Common myeloid progenitor, CD34-positive (primary cell): ENCODE results near the gene OTUD5.

Experiments used
- CTCF ChIA-PET: fragments of 350-600 bp; sonication (Branson Sonifier 250); formaldehyde crosslinking; loops from one replicate; lab custom pipeline; 2021; ENCODE audit warnings: antibody characterized with exemption; lab: Charles Lee
- POLR2A ChIA-PET: fragments of 350-600 bp; sonication (Branson Sonifier 250); formaldehyde crosslinking; loops from one replicate; lab custom pipeline; 2021; ENCODE audit warnings: antibody characterized with exemption; lab: Charles Lee
- DNase-seq, 3 donors: peaks; one replicate each; pipeline versions ENCODE4 v3.0.0 to v3.0.0-alpha.2; 2013
- H3K27ac ChIP-seq, 2 experiments: 1 replicate in 1 of 2; 2 replicates in 1 of 2; pipeline ENCODE4 v1.7.0; 2013; ENCODE audit warnings: inconsistent platforms in 2 of 2, low read length in 2 of 2, mild to moderate bottlenecking in 2 of 2, low read depth in 1 of 2, moderate library complexity in 1 of 2; ENCODE audit not compliant: severe bottlenecking in 2 of 2, insufficient read depth in 1 of 2, poor library complexity in 1 of 2
- H3K27me3 ChIP-seq, 5 experiments: replicated peaks in 2 of 5; 1 replicate in 3 of 5; 2 replicates in 2 of 5; pipeline versions ENCODE4 v1.6.1 to v1.7.0; 2013; ENCODE audit warnings: low read length in 4 of 5, mild to moderate bottlenecking in 2 of 5, moderate library complexity in 2 of 5, inconsistent platforms in 1 of 5; ENCODE audit not compliant: insufficient read depth in 5 of 5, control insufficient read depth in 4 of 5
- H3K36me3 ChIP-seq, 4 experiments: 1 replicate in 2 of 4; 2 replicates in 2 of 4; pipeline versions ENCODE4 v1.6.1 to v1.7.0; 2013; ENCODE audit warnings: low read length in 3 of 4, control low read depth in 1 of 4, mild to moderate bottlenecking in 1 of 4; ENCODE audit not compliant: control insufficient read depth in 4 of 4, insufficient read depth in 4 of 4
- H3K4me1 ChIP-seq, 4 experiments: 1 replicate in 3 of 4; 2 replicates in 1 of 4; pipeline versions ENCODE4 v1.6.1 to v1.7.1; 2013; ENCODE audit warnings: low read length in 3 of 4, mild to moderate bottlenecking in 3 of 4, control low read depth in 1 of 4, inconsistent platforms in 1 of 4, moderate library complexity in 1 of 4; ENCODE audit not compliant: control insufficient read depth in 4 of 4, insufficient read depth in 4 of 4; ENCODE audit errors: control extremely low read depth in 1 of 4
- H3K4me3 ChIP-seq, 7 experiments: 1 replicate in 4 of 7; 2 replicates in 3 of 7; pipeline versions ENCODE4 v1.5.1 to v1.7.0; 2013; ENCODE audit warnings: mild to moderate bottlenecking in 7 of 7, low read length in 6 of 7, moderate library complexity in 6 of 7, inconsistent platforms in 2 of 7, low read depth in 2 of 7, control low read depth in 1 of 7; ENCODE audit not compliant: insufficient read depth in 4 of 7, control insufficient read depth in 1 of 7; ENCODE audit errors: extremely low read depth in 1 of 7
- H3K9me3 ChIP-seq, 5 experiments: 1 replicate in 4 of 5; 2 replicates in 1 of 5; pipeline versions ENCODE4 v1.6.1 to v1.7.1; 2013; ENCODE audit warnings: low read length in 4 of 5, mild to moderate bottlenecking in 2 of 5, inconsistent platforms in 1 of 5, low read depth in 1 of 5, moderate library complexity in 1 of 5; ENCODE audit not compliant: control insufficient read depth in 4 of 5, insufficient read depth in 2 of 5; ENCODE audit errors: control extremely low read depth in 1 of 5
- WGBS: methylation state at CpG from one replicate; pipeline ENCODE4 v1.1.5; 2013; ENCODE audit not compliant: insufficient coverage; 5-methylcytosine and 5-hydroxymethylcytosine counted together

Gene OTUD5

GRCh38 chrX:48920718-48921104, 36.7 kb downstream of the OTUD5 start:
- Histone ChIP-seq H3K4me3 (peak overlapping the region in 2 of 7 experiments; percentile 4 to 93), H3K27ac (no peak overlapping the region), H3K36me3 (peaks cover 7 to 35% (median 17%) of the 10 kb centered on the region in 4 experiments), H3K9me3 (no peaks in the 10 kb centered on the region), H3K27me3 (no peaks in the 10 kb centered on the region), H3K4me1 (peaks cover 12 to 47% (median 34%) of the 10 kb centered on the region in 4 experiments)
- 77% methylated on average over 3 of the region's 4 CpGs for WGBS
- ChIA-PET POLR2A (interaction anchor here (2.3 kb wide), 1 partner anchor 17 kb away, joined by 13 read pairs; no protein-coding TSS in a partner anchor), CTCF (interaction anchor here (0.5 to 1.4 kb wide), 3 partner anchors 17 to 54 kb away, joined by 3 to 5 read pairs (median 4); no protein-coding TSS in a partner anchor)
- DNase-seq, result no peak

GRCh38 chrX:48919947-48920717, 37.3 kb downstream of the OTUD5 start:
- CTCF ChIA-PET, result interaction anchor here (0.5 to 1.4 kb wide), 3 partner anchors 12 to 53 kb away, joined by 3 to 5 read pairs (median 4); no protein-coding TSS in a partner anchor
- peak overlapping the region; percentile 33 to 84 for H3K27ac ChIP-seq
- DNase-seq, result peak in 2 of 3 donors; percentile 32 to 33
- peak overlapping the region in 5 of 7 experiments; percentile 76 to 93 (median 84) for H3K4me3 ChIP-seq
- no peaks in the 10 kb centered on the region for H3K9me3 ChIP-seq
- 53% methylated on average over 5 of the region's 8 CpGs for WGBS
- POLR2A ChIA-PET, result interaction anchor here (0.7 to 2.3 kb wide), 2 partner anchors 17 to 26 kb away, joined by 3 to 13 read pairs; no protein-coding TSS in a partner anchor
- H3K36me3 ChIP-seq, result peaks cover 7 to 35% (median 17%) of the 10 kb centered on the region in 4 experiments
- peaks cover 12 to 53% (median 37%) of the 10 kb centered on the region in 4 experiments for H3K4me1 ChIP-seq
- H3K27me3 ChIP-seq, result no peaks in the 10 kb centered on the region

GRCh38 chrX:48919360-48919841, 38.0 kb downstream of the OTUD5 start:
- Histone ChIP-seq H3K36me3 (peaks cover 7 to 41% (median 19%) of the 10 kb centered on the region in 4 experiments), H3K4me1 (peaks cover 12 to 56% (median 37%) of the 10 kb centered on the region in 4 experiments), H3K27ac (peak overlapping the region; percentile 33 to 84), H3K27me3 (no peaks in the 10 kb centered on the region), H3K9me3 (no peaks in the 10 kb centered on the region), H3K4me3 (peak overlapping the region; percentile 44 to 93 (median 80))
- peak in 2 of 3 donors; percentile 44 to 59 for DNase-seq
- POLR2A ChIA-PET, result interaction anchor here (0.5 to 2.3 kb wide), 4 partner anchors 18 to 353 kb away, joined by 3 to 13 read pairs (median 4); no protein-coding TSS in a partner anchor
- CTCF ChIA-PET, result interaction anchor here (0.6 to 1.2 kb wide), 2 partner anchors 13 to 28 kb away, joined by 3 read pairs; no protein-coding TSS in a partner anchor
- WGBS, result 44% methylated on average over 10 of the region's 15 CpGs

GRCh38 chrX:48918643-48919340, 38.6 kb downstream of the OTUD5 start, which contains the start of gene PIM2:
Gene PIM2 (minus strand): TSS chrX:48919024. CDS start chrX:48918834, 190 bp downstream.
- POLR2A ChIA-PET, result interaction anchor here (0.5 to 2.3 kb wide), 3 partner anchors 19 to 354 kb away, joined by 3 to 13 read pairs (median 4); no protein-coding TSS in a partner anchor
- H3K27ac ChIP-seq, result peak within 1 kb of the TSS; percentile 64 to 84
- 33% methylated on average over 48 of the region's 55 CpGs for WGBS
- DNase-seq, result peak; percentile 93 to 98 (median 97)
- no peaks in the 10 kb centered on the region for H3K27me3 ChIP-seq
- H3K4me3 ChIP-seq, result peak within 1 kb of the TSS; percentile 52 to 93 (median 84)
- H3K4me1 ChIP-seq, result peaks cover 12 to 57% (median 38%) of the 10 kb centered on the region in 4 experiments
- peaks cover 6 to 40% (median 19%) of the 10 kb centered on the region in 4 experiments for H3K36me3 ChIP-seq
- CTCF ChIA-PET, result interaction anchor here (0.6 to 1.2 kb wide), 2 partner anchors 13 to 27 kb away, joined by 3 read pairs; no protein-coding TSS in a partner anchor
- H3K9me3 ChIP-seq, result no peaks in the 10 kb centered on the region

GRCh38 chrX:48918301-48918642, 39.1 kb downstream of the OTUD5 start:
- POLR2A ChIA-PET, result interaction anchor here (2.3 kb wide), 1 partner anchor 19 kb away, joined by 13 read pairs; no protein-coding TSS in a partner anchor
- H3K4me3 ChIP-seq, result peak overlapping the region; percentile 52 to 93 (median 84)
- CTCF ChIA-PET, result interaction anchor here (1.0 kb wide), 1 partner anchor 28 kb away, joined by 3 read pairs; no protein-coding TSS in a partner anchor
- WGBS, result 40% methylated on average over 15 of the region's 23 CpGs
- DNase-seq, result no peak
- H3K27me3 ChIP-seq, result no peaks in the 10 kb centered on the region
- H3K27ac ChIP-seq, result peak overlapping the region; percentile 64 to 84
- H3K36me3 ChIP-seq, result peaks cover 6 to 40% (median 18%) of the 10 kb centered on the region in 4 experiments
- peaks cover 12 to 57% (median 38%) of the 10 kb centered on the region in 4 experiments for H3K4me1 ChIP-seq
- H3K9me3 ChIP-seq, result no peaks in the 10 kb centered on the region
